ENCODE measurements around the gene HMGN1. TPM values are rescaled to one million over a fixed set of nuclear protein-coding genes. Genes with fewer than 3 reads are reported as not detected.

Gene HMGN1
- total RNA-seq, 2 donors from 2014 or later = 229 to 323 TPM

DNA sequence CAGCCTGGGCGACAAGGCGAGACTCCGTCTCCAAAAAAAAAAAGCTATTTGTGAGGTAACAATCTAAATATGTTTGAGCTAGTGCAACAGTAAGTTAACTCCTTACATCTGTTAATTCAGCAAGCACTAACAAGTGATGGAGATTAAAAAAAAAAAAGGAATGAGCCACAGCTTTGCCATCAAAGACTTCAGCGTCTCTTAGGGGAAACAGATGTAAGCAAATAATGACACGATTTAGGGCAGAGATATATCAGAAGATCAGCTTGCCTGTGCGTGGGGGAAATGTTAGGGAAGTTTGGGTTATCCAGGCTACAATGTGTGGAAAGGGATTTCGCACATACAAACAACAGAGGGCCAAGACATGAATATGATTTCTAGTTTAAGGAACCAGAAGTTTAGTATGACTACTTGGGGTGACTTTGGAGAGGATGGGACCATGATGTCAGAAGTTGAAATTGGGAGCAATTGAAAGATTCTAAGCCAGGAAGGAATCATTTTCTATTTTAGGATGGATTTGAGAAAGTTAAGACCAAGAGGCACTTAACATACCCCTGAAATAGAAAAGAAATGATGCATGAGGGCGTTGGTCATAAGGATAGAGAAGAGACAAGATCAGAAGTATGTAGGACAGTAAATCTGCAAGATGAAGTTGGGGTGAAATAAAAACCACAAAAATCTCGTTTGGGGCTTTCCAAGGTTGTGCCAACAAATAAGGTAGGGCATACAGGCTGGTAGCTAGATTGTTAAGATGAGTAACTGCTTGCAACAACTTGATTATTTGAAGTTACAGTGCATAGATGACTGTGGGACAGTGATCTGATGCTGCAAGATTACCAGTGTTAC is 33.1 kb downstream of the HMGN1 start:
- peak overlapping the region; percentile 30 for H3K4me3 Mint-ChIP-seq
- no peaks in the 10 kb centered on the region for H3K9me3 Mint-ChIP-seq
- peaks cover 8% of the 10 kb centered on the region for H3K36me3 Mint-ChIP-seq
- H3K4me1 Mint-ChIP-seq (ENCODE audit: low read depth in 2 of 2) = peaks cover 26 to 32% of the 10 kb centered on the region in 2 donors
- DNase-seq (ENCODE audit: low spot score) = no peak
- peak overlapping the region; percentile 2 to 10 for H3K27ac Mint-ChIP-seq
- peaks cover 0 to 3% of the 10 kb centered on the region in 2 donors for H3K27me3 Mint-ChIP-seq
- no peak for ATAC-seq

- Mint-ChIP-seq H3K27me3 (peaks cover 0 to 3% of the 10 kb centered on the region in 2 donors), H3K9me3 (no peaks in the 10 kb centered on the region), H3K4me1 (ENCODE audit: low read depth in 2 of 2) (peaks cover 29 to 32% of the 10 kb centered on the region in 2 donors), H3K36me3 (peaks cover 8% of the 10 kb centered on the region), H3K4me3 (peak overlapping the region; percentile 88), H3K27ac (peak overlapping the region; percentile 90 to 93)
- ATAC-seq = peak in 1 of 2 donors; percentile 62
- DNase-seq (ENCODE audit: low spot score) = no peak
These were observed 34.5 kb downstream of the HMGN1 start for GRCh38 chr21:39314143-39315027.

DNA sequence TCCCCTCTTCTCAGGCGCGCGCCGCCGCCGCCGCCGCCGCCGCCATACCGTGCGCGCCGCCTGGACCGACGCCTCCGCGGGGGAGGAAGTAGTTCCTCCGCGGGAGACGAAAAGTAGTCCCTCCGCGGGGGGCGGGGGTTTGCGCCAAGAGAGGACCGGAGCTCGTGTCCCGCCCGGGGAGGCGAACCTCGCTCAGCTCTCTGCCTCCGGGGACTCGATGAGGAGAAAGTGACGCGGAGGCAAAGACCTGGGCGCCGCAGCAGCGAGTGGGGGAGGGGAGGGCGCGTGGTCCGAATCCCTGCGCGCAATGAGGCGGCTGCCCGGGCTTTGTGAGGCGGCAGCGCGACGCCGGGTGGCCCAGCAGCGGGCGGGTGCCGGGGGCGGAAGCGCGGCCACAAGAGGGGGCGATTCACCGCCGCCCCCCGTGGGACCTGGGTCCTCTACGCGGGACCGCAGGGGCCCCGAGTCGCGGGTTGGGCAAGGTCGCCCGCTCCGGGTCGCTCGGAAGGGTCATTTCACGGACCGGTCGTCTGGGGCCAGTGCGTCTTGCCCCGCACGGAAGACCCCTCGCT is 35.2 kb downstream of the HMGN1 start, which contains the start of gene BRWD1:
BRWD1 (minus strand) TSS at position 62 of the 572 bp plus-strand sequence. CDS start 141 bp downstream, outside the sequence.
- H3K9me3 Mint-ChIP-seq = no peaks in the 10 kb centered on the region
- DNase-seq (ENCODE audit: low spot score) (peak; percentile 86), ATAC-seq (peak; percentile 81 to 86)
- peak within 1 kb of the TSS; percentile 90 to 93 for H3K27ac Mint-ChIP-seq
- H3K4me1 Mint-ChIP-seq (ENCODE audit: low read depth in 2 of 2) = peaks cover 31 to 36% of the 10 kb centered on the region in 2 donors
- H3K27me3 Mint-ChIP-seq = no peaks in the 10 kb centered on the region
- peaks cover 8% of the 10 kb centered on the region for H3K36me3 Mint-ChIP-seq
- peak within 1 kb of the TSS; percentile 88 for H3K4me3 Mint-ChIP-seq

- H3K9me3 Mint-ChIP-seq = no peaks in the 10 kb centered on the region
- no peaks in the 10 kb centered on the region for H3K27me3 Mint-ChIP-seq
- peaks cover 34 to 39% of the 10 kb centered on the region in 2 donors for H3K4me1 Mint-ChIP-seq (ENCODE audit: low read depth in 2 of 2)
- H3K4me3 Mint-ChIP-seq = peak overlapping the region; percentile 88
- DNase-seq (ENCODE audit: low spot score) (no peak), ATAC-seq (peak; percentile 22 to 30)
- peaks cover 8% of the 10 kb centered on the region for H3K36me3 Mint-ChIP-seq
- H3K27ac Mint-ChIP-seq = peak overlapping the region; percentile 90 to 93
These were observed 35.8 kb downstream of the HMGN1 start for GRCh38 chr21:39313042-39313570.

DNA sequence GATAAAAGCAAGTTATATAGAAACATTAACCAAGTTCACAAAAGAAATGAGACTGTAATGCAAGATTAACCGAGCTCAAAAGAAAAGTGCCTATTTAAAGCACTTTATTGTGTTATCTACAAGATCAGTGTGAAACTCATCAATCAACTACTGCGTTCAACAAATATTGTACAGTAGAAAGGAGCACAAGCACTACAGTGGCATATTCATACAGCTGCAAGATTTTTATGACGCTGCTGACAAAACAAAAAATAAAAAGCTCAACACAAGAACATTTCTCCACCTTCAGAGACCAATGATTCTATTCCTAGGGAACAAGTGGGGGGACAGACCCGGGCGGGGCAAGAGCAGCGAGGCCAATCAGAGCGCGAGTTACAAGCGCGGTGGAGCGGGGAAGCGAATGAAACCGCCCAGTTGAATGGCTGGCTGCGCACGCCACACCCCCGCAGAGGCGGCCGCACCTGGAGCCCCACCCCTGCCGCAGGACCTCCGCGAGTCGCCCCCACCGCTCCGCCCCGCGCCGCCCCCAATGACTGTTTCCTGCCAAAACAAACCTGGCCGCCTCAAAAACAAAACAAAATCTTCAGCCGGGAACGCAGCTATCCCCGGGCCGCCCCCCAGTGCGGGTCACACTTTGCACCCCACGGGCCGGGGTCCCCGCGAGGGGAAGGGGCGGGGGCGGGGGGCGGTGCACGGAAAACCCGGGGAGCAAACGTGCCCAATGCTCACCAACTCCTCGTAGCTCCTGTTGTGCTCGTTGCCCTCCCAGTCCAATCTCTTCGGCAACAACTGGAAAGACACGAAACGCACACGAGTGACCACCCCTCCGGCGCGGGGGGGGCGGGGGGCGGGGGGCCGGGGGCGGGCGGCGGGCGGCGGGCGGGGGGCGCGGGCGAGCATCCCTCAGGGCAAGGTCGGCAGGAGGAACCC is 36.5 kb downstream of the HMGN1 start:
- ATAC-seq (peak; percentile 87 to 93), DNase-seq (ENCODE audit: low spot score) (peak; percentile 96)
- H3K4me3 Mint-ChIP-seq = peak overlapping the region; percentile 88
- peaks cover 34 to 39% of the 10 kb centered on the region in 2 donors for H3K4me1 Mint-ChIP-seq (ENCODE audit: low read depth in 2 of 2)
- H3K27ac Mint-ChIP-seq = peak overlapping the region; percentile 65 to 77
- H3K27me3 Mint-ChIP-seq = no peaks in the 10 kb centered on the region
- H3K9me3 Mint-ChIP-seq = no peaks in the 10 kb centered on the region
- H3K36me3 Mint-ChIP-seq = peaks cover 8% of the 10 kb centered on the region

DNA sequence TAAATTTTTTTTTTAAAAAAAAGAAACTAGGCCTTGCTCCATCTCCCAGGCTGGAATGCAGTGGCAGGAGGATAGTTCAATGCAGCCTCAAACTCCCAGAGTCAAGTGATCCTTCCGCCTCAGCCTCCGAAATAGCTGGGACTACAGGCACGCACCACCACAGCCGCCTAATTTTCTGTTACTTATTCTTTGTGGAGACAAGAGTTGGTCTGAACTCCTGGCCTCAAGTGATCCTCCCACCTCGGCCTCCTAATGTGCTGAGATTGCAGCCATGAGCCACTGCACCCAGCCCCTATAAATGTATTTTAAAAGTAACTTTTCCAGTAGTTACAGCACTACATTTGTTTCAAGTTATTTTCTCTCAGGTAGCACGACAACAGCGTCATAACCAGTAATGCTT is 37.7 kb downstream of the HMGN1 start:
- H3K36me3 Mint-ChIP-seq = peaks cover 8% of the 10 kb centered on the region

GRCh38 chr21:39307466-39307865 is 41.4 kb downstream of the HMGN1 start:
- Mint-ChIP-seq H3K9me3 (no peaks in the 10 kb centered on the region), H3K27ac (no peak overlapping the region), H3K27me3 (no peaks in the 10 kb centered on the region), H3K4me3 (no peak overlapping the region), H3K36me3 (peaks cover 8% of the 10 kb centered on the region), H3K4me1 (ENCODE audit: low read depth in 2 of 2) (peaks cover 19 to 21% of the 10 kb centered on the region in 2 donors)
- ATAC-seq = no peak
- DNase-seq (ENCODE audit: low spot score) = no peak

More for the DNA sequence above, 37.7 kb downstream of the HMGN1 start:
- DNase-seq (ENCODE audit: low spot score) (no peak), ATAC-seq (no peak)
- H3K4me3 Mint-ChIP-seq = no peak overlapping the region
- peaks cover 32 to 35% of the 10 kb centered on the region in 2 donors for H3K4me1 Mint-ChIP-seq (ENCODE audit: low read depth in 2 of 2)
- no peaks in the 10 kb centered on the region for H3K27me3 Mint-ChIP-seq
- peak overlapping the region in 1 of 2 donors; percentile 65 for H3K27ac Mint-ChIP-seq
- H3K9me3 Mint-ChIP-seq = no peaks in the 10 kb centered on the region

DNA sequence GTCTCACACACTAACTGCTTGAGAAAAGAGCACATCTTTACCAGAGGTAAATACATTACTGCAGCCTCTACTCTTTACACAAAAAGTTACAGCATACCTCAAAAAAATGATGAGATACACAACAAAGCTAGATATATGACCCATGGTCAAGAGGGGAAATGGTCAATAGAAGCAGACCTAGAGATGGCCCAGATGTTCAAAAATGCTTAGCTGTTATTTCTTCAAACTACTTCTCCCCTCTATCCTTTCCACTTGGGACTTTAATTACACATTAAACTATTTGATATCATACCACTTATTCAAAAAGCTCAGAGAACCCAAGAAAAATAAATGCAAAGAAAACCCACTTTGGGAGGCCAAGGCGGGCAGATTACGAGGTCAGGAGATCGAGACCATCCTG is 48.3 kb downstream of the HMGN1 start:
- Mint-ChIP-seq H3K36me3 (peaks cover 20% of the 10 kb centered on the region), H3K27ac (no peak overlapping the region), H3K4me3 (no peak overlapping the region), H3K27me3 (no peaks in the 10 kb centered on the region), H3K4me1 (ENCODE audit: low read depth in 2 of 2) (peaks cover 16 to 25% of the 10 kb centered on the region in 2 donors), H3K9me3 (peaks cover 4% of the 10 kb centered on the region)
- ATAC-seq (no peak), DNase-seq (ENCODE audit: low spot score) (no peak)

- peaks cover 25% of the 10 kb centered on the region for H3K36me3 Mint-ChIP-seq
- no peak for ATAC-seq
- H3K4me3 Mint-ChIP-seq = no peak overlapping the region
- peaks cover 16 to 21% of the 10 kb centered on the region in 2 donors for H3K4me1 Mint-ChIP-seq (ENCODE audit: low read depth in 2 of 2)
- H3K27ac Mint-ChIP-seq = no peak overlapping the region
- H3K9me3 Mint-ChIP-seq = peaks cover 4% of the 10 kb centered on the region
- H3K27me3 Mint-ChIP-seq = no peaks in the 10 kb centered on the region
- no peak for DNase-seq (ENCODE audit: low spot score)
These were observed 52.0 kb downstream of the HMGN1 start for GRCh38 chr21:39296891-39297290.

Other genes with a start within 250 kb of the HMGN1 start
- 10 to 100 TPM; 60.0 to 68.9 TPM for gene PSMG1, start 165.6 kb downstream of the HMGN1 start, total RNA-seq
- 10 to 100 TPM; 31.8 to 46.8 TPM for gene BRWD1, start 35.5 kb downstream of the HMGN1 start, total RNA-seq
- gene LCA5L, start 96.7 kb upstream of the HMGN1 start, total RNA-seq = not detected
- under 1 TPM in 1 of 2 donors, not detected in 1; 0.83 TPM for gene SH3BGR, start 102.9 kb upstream of the HMGN1 start, total RNA-seq